Testis (tissue), 2 donors: Measurements from ENCODE around the gene WDHD1.

ENCODE experiments used
- CTCF ChIP-seq, 3 experiments: fragments of 450-650 bp in 2 of 3; fragments of 200-600 bp in 1 of 3; sonication (generic) in 1 of 3; IDR thresholded peaks; one replicate each; pipeline ENCODE4 v1.5.1; 2016 to 2019; ENCODE audit warnings: antibody characterized with exemption in 3 of 3, mild to moderate bottlenecking in 2 of 3, moderate library complexity in 1 of 3
- POLR2A ChIP-seq: fragments of 450-650 bp; IDR thresholded peaks from one replicate; pipeline ENCODE4 v1.6.1; 2017; ENCODE audit warnings: antibody characterized with exemption, mild to moderate bottlenecking, moderate library complexity

DNA sequence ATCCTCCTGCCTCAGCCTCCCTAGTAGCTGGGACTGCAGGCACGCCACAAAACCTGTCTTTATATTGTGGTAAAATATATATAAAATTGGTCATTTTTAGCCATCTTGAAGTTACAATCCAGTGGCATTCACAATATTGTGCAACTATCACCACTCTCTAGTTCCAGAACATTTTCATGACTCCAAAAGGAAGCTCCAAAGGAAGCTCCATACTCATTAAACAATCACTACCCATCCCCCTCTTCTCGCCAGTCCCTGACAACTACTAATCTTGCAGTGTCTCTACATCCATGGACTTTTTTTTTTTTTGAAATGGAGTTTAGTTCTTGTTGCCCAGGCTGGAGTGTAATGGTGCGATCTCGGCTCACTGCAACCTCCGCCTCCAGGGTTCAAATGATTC is 127.3 kb downstream of the WDHD1 start:
- TF ChIP-seq CTCF (IDR thresholded peaks at IDR 0.05), result no peak
- TF ChIP-seq POLR2A, result no peak
